ENCODE measurements around the gene IFT43. TPM values are rescaled to one million over a fixed set of nuclear protein-coding genes. Genes with fewer than 3 reads are reported as not detected.

Gene IFT43
- total and polyA plus RNA-seq, 2 donors (not counting 1 experiment from before 2014, with no cell fraction given), result 35.2 to 54.9 TPM

DNA sequence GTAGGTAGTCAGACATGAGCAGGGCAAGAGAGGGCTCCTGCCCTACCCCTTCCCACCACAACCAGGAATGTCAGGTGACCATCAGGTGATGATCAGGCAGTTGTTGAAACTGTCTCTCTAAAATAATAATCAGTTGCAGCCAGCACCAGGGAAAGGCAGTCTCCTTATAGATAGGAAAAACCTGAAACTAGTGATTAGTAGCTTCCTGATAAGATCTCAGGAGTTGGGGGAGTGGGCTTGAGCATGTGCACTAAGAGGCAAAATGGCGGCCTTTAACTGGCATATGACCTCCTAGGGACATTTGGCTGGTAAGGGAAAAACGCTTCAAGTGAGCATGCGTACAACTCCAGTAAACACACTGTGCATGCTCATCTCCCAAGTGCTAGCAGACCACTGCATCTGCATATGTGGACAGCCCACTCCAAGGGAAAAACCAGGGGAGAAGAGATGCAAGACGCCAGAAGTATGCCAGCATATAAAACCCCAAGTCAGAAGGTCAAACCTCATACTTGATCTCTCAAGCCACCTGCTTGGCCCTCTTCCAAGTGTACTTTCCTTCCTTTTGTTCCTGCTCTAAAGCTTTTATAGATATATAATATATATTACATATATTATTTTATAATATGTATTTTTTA lies 40.8 kb upstream of the IFT43 start:
- Histone ChIP-seq H3K4me2 (ENCODE audit: extremely low read depth, insufficient read depth, low read length) (no peak overlapping the region), H3K4me3 (replicated peaks in 1 of 4; ENCODE audit: control extremely low read depth in 1 of 4, insufficient read depth in 1 of 4, low read depth in 3 of 4, low read length in 4 of 4) (no peak overlapping the region), H3K79me2 (ENCODE audit: control insufficient read depth, insufficient read depth, low read length) (no peaks in the 10 kb centered on the region), H3K9me3 (ENCODE audit: control insufficient read depth, insufficient read depth, low read depth, low read length) (no peaks in the 10 kb centered on the region), H4K20me1 (ENCODE audit: control insufficient read depth, extremely low read depth, insufficient read depth, low read length) (no peaks in the 10 kb centered on the region), H2AFZ (ENCODE audit: low read length) (no peak overlapping the region), H3K27me3 (ENCODE audit: control insufficient read depth, insufficient read depth, low read length) (no peaks in the 10 kb centered on the region), H3K4me1 (ENCODE audit: control insufficient read depth, extremely low read depth, insufficient read depth, low read length) (no peaks in the 10 kb centered on the region), H3K9ac (ENCODE audit: insufficient read depth, low read length) (no peak overlapping the region), H3K27ac (ENCODE audit: insufficient read depth, low read length) (no peak overlapping the region), H3K36me3 (ENCODE audit: control insufficient read depth, insufficient read depth, low read length) (no peaks in the 10 kb centered on the region)
- no peak for DNase-seq (ENCODE audit: low read depth in 2 of 2)
- TF ChIP-seq EZH2 (IDR thresholded peaks at IDR 0.05; ENCODE audit: low read length, missing control alignments), result no peak
- TF ChIP-seq, protein P1, sequence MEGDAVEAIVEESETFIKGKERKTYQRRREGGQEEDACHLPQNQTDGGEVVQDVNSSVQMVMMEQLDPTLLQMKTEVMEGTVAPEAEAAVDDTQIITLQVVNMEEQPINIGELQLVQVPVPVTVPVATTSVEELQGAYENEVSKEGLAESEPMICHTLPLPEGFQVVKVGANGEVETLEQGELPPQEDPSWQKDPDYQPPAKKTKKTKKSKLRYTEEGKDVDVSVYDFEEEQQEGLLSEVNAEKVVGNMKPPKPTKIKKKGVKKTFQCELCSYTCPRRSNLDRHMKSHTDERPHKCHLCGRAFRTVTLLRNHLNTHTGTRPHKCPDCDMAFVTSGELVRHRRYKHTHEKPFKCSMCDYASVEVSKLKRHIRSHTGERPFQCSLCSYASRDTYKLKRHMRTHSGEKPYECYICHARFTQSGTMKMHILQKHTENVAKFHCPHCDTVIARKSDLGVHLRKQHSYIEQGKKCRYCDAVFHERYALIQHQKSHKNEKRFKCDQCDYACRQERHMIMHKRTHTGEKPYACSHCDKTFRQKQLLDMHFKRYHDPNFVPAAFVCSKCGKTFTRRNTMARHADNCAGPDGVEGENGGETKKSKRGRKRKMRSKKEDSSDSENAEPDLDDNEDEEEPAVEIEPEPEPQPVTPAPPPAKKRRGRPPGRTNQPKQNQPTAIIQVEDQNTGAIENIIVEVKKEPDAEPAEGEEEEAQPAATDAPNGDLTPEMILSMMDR (conservative IDR thresholded peaks at IDR 0.05 in 1 of 2, IDR thresholded peaks at IDR 0.05 in 1 of 2; ENCODE audit: low read depth in 1 of 2, low read length in 2 of 2), result no peak

DNA sequence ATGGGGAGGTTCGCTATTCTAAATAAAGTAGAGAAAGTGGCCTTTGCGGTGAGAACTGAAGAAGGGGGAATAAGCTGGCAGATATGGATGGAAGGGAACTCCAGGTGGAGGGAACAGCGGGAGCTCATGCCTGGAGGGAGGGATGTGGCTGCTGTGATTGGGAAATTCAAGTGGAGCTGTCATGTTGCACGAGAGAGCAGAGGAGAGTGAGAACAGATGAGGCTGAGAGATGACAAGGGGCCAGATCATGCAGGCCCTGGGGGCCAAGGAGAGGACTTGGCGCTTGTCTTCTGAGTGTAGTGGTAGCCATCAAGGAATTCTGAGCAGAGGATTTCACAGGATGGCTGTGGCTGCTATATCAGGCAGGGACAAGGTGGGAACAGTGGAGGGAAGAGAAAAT lies 38.8 kb upstream of the IFT43 start:
- no peak overlapping the region for H3K27ac ChIP-seq (ENCODE audit: insufficient read depth, low read length)
- TF ChIP-seq, protein P1 (conservative IDR thresholded peaks at IDR 0.05 in 1 of 2, IDR thresholded peaks at IDR 0.05 in 1 of 2; ENCODE audit: low read depth in 1 of 2, low read length in 2 of 2), result no peak
- no peak for TF ChIP-seq EZH2 (IDR thresholded peaks at IDR 0.05; ENCODE audit: low read length, missing control alignments)
- H3K27me3 ChIP-seq (ENCODE audit: control insufficient read depth, insufficient read depth, low read length), result no peaks in the 10 kb centered on the region
- no peak overlapping the region for H2AFZ ChIP-seq (ENCODE audit: low read length)
- no peak overlapping the region for H3K9ac ChIP-seq (ENCODE audit: insufficient read depth, low read length)
- H3K4me3 ChIP-seq (replicated peaks in 1 of 4; ENCODE audit: control extremely low read depth in 1 of 4, insufficient read depth in 1 of 4, low read depth in 3 of 4, low read length in 4 of 4), result no peak overlapping the region
- H3K79me2 ChIP-seq (ENCODE audit: control insufficient read depth, insufficient read depth, low read length), result no peaks in the 10 kb centered on the region
- H3K4me2 ChIP-seq (ENCODE audit: extremely low read depth, insufficient read depth, low read length), result no peak overlapping the region
- H4K20me1 ChIP-seq (ENCODE audit: control insufficient read depth, extremely low read depth, insufficient read depth, low read length), result no peaks in the 10 kb centered on the region
- DNase-seq (ENCODE audit: low read depth in 2 of 2), result no peak
- H3K36me3 ChIP-seq (ENCODE audit: control insufficient read depth, insufficient read depth, low read length), result no peaks in the 10 kb centered on the region
- no peaks in the 10 kb centered on the region for H3K9me3 ChIP-seq (ENCODE audit: control insufficient read depth, insufficient read depth, low read depth, low read length)
- H3K4me1 ChIP-seq (ENCODE audit: control insufficient read depth, extremely low read depth, insufficient read depth, low read length), result no peaks in the 10 kb centered on the region

DNA sequence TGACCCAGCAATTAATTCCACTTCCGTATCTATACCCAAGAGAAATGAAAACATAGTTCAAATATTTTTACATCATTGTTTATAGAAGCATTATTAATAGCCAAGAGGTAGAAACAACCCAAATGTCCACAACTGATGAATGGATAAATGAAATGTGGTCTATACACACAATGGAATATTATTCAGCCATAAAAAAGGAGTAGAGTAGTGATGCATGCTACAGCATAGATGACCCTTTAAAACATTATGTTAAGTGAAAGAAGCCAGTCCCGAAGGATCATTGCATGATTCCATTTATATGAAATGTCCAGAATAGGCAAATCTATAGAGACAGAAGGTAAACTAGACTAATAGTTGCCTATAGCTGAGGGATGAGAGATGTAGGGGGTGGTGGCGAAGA lies 33.1 kb upstream of the IFT43 start:
- no peaks in the 10 kb centered on the region for H3K79me2 ChIP-seq (ENCODE audit: control insufficient read depth, insufficient read depth, low read length)
- no peaks in the 10 kb centered on the region for H3K4me1 ChIP-seq (ENCODE audit: control insufficient read depth, extremely low read depth, insufficient read depth, low read length)
- no peaks in the 10 kb centered on the region for H3K27me3 ChIP-seq (ENCODE audit: control insufficient read depth, insufficient read depth, low read length)
- H3K36me3 ChIP-seq (ENCODE audit: control insufficient read depth, insufficient read depth, low read length), result no peaks in the 10 kb centered on the region
- no peak for DNase-seq (ENCODE audit: low read depth in 2 of 2)
- H4K20me1 ChIP-seq (ENCODE audit: control insufficient read depth, extremely low read depth, insufficient read depth, low read length), result no peaks in the 10 kb centered on the region
- no peak overlapping the region for H3K4me2 ChIP-seq (ENCODE audit: extremely low read depth, insufficient read depth, low read length)
- no peak for TF ChIP-seq EZH2 (IDR thresholded peaks at IDR 0.05; ENCODE audit: low read length, missing control alignments)
- TF ChIP-seq, protein P1 (conservative IDR thresholded peaks at IDR 0.05 in 1 of 2, IDR thresholded peaks at IDR 0.05 in 1 of 2; ENCODE audit: low read depth in 1 of 2, low read length in 2 of 2), result no peak
- no peaks in the 10 kb centered on the region for H3K9me3 ChIP-seq (ENCODE audit: control insufficient read depth, insufficient read depth, low read depth, low read length)
- H3K27ac ChIP-seq (ENCODE audit: insufficient read depth, low read length), result no peak overlapping the region
- no peak overlapping the region for H2AFZ ChIP-seq (ENCODE audit: low read length)
- H3K4me3 ChIP-seq (replicated peaks in 1 of 4; ENCODE audit: control extremely low read depth in 1 of 4, insufficient read depth in 1 of 4, low read depth in 3 of 4, low read length in 4 of 4), result no peak overlapping the region
- no peak overlapping the region for H3K9ac ChIP-seq (ENCODE audit: insufficient read depth, low read length)

Measured in fibroblast of lung (primary cell).